ENCODE measurements around the gene BCL6.

The BCL6 gene

GRCh38 chr3:187694801-187695200 is 50.5 kb downstream of the BCL6 start:
- H3K4me2 ChIP-seq (ENCODE audit: low read length), result no peak overlapping the region
- no peak overlapping the region for H2AFZ ChIP-seq
- no peaks in the 10 kb centered on the region for H3K79me2 ChIP-seq
- no peaks in the 10 kb centered on the region for H3K9me3 ChIP-seq (ENCODE audit: control insufficient read depth, low read length)
- no peak for TF ChIP-seq CTCF (IDR thresholded peaks at IDR 0.05)
- no peak overlapping the region for H3K4me3 ChIP-seq (ENCODE audit: low read depth, low read length)
- H3K36me3 ChIP-seq (ENCODE audit: control insufficient read depth, insufficient read depth, low read length), result no peaks in the 10 kb centered on the region
- H3K4me1 ChIP-seq, result no peaks in the 10 kb centered on the region
- H3K27me3 ChIP-seq (ENCODE audit: control insufficient read depth, insufficient read depth, low read length), result no peaks in the 10 kb centered on the region
- no peak overlapping the region for H3K9ac ChIP-seq
- H3K27ac ChIP-seq, result no peak overlapping the region

GRCh38 chr3:187693431-187693830 is 51.8 kb downstream of the BCL6 start:
- H3K36me3 ChIP-seq (ENCODE audit: control insufficient read depth, insufficient read depth, low read length), result no peaks in the 10 kb centered on the region
- no peaks in the 10 kb centered on the region for H3K27me3 ChIP-seq (ENCODE audit: control insufficient read depth, insufficient read depth, low read length)
- no peak overlapping the region for H3K9ac ChIP-seq
- no peak overlapping the region for H3K4me3 ChIP-seq (ENCODE audit: low read depth, low read length)
- no peaks in the 10 kb centered on the region for H3K4me1 ChIP-seq
- no peaks in the 10 kb centered on the region for H3K9me3 ChIP-seq (ENCODE audit: control insufficient read depth, low read length)
- TF ChIP-seq CTCF (IDR thresholded peaks at IDR 0.05), result no peak
- H2AFZ ChIP-seq, result no peak overlapping the region
- no peaks in the 10 kb centered on the region for H3K79me2 ChIP-seq
- no peak overlapping the region for H3K27ac ChIP-seq
- no peak overlapping the region for H3K4me2 ChIP-seq (ENCODE audit: low read length)

DNA sequence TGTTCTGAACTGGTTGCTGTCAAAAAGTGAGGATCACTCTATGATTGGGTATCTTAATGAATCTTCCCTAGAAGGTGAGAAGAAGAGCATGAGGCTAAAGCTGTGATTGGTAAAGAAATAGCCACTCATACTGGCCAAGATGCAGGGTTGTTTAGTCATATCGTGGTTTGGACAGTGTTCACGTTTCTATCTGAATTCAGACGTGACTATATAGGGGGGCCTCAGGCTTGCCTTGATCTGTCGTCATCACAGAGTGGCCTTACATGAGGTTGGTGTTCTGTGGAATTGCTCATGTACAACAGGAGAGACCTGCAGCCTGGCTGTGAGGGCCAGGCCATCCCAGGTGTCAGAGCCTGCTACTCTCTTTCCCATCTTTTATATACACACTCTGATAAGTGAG is 55.3 kb downstream of the BCL6 start:
- TF ChIP-seq CTCF (IDR thresholded peaks at IDR 0.05), result no peak
- H3K27ac ChIP-seq, result no peak overlapping the region
- no peak overlapping the region for H3K4me2 ChIP-seq (ENCODE audit: low read length)
- H2AFZ ChIP-seq, result no peak overlapping the region
- no peaks in the 10 kb centered on the region for H3K36me3 ChIP-seq (ENCODE audit: control insufficient read depth, insufficient read depth, low read length)
- no peaks in the 10 kb centered on the region for H3K27me3 ChIP-seq (ENCODE audit: control insufficient read depth, insufficient read depth, low read length)
- no peak overlapping the region for H3K9ac ChIP-seq
- H3K79me2 ChIP-seq, result no peaks in the 10 kb centered on the region
- H3K4me1 ChIP-seq, result no peaks in the 10 kb centered on the region
- H3K9me3 ChIP-seq (ENCODE audit: control insufficient read depth, low read length), result no peaks in the 10 kb centered on the region
- H3K4me3 ChIP-seq (ENCODE audit: low read depth, low read length), result no peak overlapping the region

- H3K9me3 ChIP-seq (ENCODE audit: control insufficient read depth, low read length), result no peaks in the 10 kb centered on the region
- H3K4me3 ChIP-seq (ENCODE audit: low read depth, low read length), result no peak overlapping the region
- no peak overlapping the region for H3K4me2 ChIP-seq (ENCODE audit: low read length)
- no peaks in the 10 kb centered on the region for H3K36me3 ChIP-seq (ENCODE audit: control insufficient read depth, insufficient read depth, low read length)
- no peaks in the 10 kb centered on the region for H3K79me2 ChIP-seq
- no peak overlapping the region for H2AFZ ChIP-seq
- no peak overlapping the region for H3K9ac ChIP-seq
- no peaks in the 10 kb centered on the region for H3K27me3 ChIP-seq (ENCODE audit: control insufficient read depth, insufficient read depth, low read length)
- no peak overlapping the region for H3K27ac ChIP-seq
- TF ChIP-seq CTCF (IDR thresholded peaks at IDR 0.05), result no peak
- H3K4me1 ChIP-seq, result no peaks in the 10 kb centered on the region
These were observed 58.5 kb downstream of the BCL6 start for GRCh38 chr3:187686621-187687273.

GRCh38 chr3:187685948-187686347 is 59.3 kb downstream of the BCL6 start:
- Histone ChIP-seq H3K27me3 (ENCODE audit: control insufficient read depth, insufficient read depth, low read length) (no peaks in the 10 kb centered on the region), H3K9ac (no peak overlapping the region), H3K4me1 (no peaks in the 10 kb centered on the region), H3K9me3 (ENCODE audit: control insufficient read depth, low read length) (no peaks in the 10 kb centered on the region), H3K27ac (no peak overlapping the region), H3K79me2 (no peaks in the 10 kb centered on the region), H3K4me2 (ENCODE audit: low read length) (no peak overlapping the region), H3K4me3 (ENCODE audit: low read depth, low read length) (no peak overlapping the region), H3K36me3 (ENCODE audit: control insufficient read depth, insufficient read depth, low read length) (no peaks in the 10 kb centered on the region), H2AFZ (no peak overlapping the region)
- no peak for TF ChIP-seq CTCF (IDR thresholded peaks at IDR 0.05)
